NCI-H524 treated with DMSO at 0.1 percent for 48 hours (cell line): ENCODE data around the gene CASZ1.
A peak's percentile ranks its signal among the peaks of the same experiment; 100 is the strongest.

Source experiments
- DNase-seq: peaks from one replicate; lab custom pipeline; 2025; lab: John Stamatoyannopoulos, UW

Gene CASZ1

DNA sequence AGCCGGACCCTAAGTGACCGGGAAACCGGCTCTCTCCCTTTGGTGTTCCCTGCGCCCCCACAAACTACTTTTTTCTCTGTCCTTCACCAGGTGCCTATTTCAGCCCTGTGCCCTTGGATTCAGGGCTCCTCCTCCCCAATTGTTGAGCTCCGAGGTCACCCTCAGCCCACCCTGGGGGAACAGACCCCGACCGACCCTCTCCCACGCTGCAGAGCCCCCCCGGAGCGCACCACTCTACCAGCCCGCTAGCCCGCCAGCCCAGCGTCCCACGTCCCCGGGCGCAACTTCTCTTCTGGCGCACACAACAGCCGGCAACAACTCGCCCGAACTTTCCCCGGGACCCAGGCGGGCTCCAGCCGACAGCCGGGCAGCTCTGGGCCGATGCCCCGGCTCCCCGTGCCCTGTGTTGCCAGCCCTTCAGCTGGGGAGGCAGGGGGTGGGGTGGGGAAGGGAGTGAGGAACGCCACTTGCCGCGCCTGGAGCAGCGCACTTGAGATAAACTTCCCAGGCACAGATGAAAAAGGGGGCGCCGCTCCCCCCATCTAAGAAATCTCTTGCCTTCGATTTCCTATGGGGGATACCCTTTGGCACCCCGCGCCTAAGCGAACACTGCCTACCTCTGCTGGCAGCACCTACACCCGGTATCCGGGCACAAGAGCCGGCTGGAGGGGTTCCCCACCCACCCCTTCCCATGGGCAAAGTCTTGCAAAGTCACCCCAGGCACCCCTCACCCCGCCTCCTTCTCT lies 997 bp downstream of the CASZ1 start:
- DNase-seq: no peak

- DNase-seq: no peak
Observed at GRCh38 chr1:10794724-10795275, 1.6 kb downstream of the CASZ1 start.

- DNase-seq: no peak
Observed at GRCh38 chr1:10793129-10793651, 3.3 kb downstream of the CASZ1 start.

- no peak for DNase-seq
Observed at GRCh38 chr1:10791105-10791951, 5.1 kb downstream of the CASZ1 start.

DNA sequence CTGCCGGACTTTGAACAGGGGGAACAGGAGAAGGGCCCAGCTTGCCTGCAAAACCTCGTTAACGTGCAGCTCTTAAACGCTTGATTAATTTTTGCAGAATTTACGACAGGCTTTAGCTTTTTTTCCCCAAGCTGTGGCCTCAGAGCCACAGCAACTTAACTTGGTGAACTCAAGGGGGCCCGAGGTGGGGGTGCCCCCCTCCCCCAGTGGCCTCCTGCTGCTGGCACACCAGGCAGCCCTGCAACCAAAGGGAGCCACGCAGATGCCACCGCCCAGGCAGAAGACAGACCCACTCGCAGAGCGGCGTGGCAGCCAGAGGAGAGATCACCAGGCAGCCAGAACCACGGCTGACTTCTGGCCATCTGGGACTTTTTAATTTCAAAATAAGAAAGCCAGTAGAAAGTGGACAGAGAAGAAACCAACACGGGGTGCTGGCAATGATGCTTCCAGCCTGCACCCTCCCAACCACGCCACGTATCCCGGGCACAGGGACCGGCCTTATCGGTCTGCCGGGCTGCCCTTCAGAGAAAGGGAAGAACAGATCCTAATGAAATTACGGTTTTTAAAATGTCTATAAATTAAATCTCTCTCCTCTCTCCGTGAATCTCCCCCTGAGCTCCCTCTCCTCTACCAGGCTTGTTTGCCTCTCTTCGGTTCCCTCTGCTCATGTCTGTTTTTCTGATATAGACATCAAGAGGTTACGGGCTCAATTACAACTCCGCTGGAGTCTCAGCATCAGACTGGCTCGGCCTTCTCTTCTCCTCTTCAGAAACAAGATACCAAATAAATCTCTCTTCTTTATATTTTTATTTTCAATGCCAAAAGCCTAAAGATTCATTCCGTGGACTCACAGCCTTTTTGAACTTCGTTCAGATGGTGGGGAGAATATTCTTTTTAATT lies 6.4 kb downstream of the CASZ1 start:
- no peak for DNase-seq

DNA sequence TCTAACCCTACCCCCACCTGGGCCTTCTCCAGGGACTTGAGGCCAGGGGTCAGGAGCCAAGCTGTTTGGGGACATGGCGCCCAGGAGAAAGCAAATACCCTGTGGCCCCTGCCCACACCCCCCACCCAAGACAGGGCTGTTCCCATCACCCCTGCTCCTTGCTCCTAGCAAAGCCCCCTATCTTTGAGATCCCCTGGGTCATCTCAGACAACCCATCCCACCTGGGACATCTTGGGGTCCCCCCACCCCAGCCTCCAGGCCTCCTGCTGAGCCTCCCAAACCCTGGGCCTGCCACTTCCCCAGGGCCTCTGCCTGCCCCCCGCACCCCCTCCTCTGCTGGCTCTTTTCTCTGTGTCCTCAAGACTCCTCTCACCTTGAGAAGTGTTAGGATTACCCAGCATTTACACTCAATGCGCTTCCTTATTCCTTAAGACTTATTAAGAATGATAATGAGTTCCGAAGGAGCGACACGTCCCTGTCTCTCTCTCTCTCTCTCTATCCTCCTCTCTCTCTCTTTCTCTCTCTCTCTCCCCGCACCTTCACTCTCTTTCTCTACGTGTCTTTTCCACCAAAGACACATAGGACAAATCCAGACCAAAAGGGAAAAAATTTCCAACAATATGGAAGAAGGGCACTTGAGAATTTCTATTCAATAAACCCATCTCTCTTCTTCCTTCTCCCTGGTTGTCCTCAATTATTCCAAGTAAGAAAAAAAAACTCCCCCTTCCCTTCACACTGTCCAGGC lies 7.2 kb downstream of the CASZ1 start:
- no peak for DNase-seq

DNA sequence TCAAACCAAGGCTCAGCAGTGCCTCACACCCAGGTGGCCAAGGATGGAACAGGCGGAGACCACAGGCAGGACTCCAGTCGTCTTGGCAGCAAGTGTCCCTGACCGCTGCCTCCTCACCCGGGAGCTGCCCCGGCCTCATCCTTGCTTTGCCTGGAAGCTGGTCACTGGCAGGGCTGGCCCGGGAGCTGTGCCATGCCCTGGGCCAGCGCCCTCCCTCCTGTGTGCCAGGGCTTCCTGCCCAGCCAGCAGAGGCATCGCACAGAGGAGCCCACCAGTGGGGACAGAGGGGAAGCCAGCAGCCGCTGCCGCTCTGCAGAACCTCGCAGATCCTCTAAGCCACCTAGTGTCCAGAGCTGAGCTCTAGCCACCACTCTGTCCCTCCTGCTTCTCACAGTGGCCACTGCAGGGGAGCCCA lies 7.8 kb downstream of the CASZ1 start:
- no peak for DNase-seq

DNA sequence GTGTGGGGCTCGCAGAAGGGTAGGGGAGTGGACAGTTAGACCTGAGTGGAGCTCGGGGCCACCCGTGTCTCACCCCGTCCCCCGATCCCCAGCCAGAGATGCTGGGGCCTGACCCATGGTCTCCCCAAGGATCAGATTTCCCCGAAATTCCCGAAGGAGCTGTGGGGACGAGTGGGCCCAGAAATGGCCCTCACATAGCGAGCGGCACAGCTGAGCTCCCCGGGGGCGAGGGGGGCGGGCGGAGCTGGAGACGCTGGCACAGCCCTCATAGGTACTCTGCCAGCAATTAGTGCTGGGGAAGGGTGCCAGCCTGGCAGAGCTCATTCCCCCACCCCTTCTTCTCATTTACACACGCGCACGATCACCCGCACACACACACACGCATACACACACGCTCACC lies 9.2 kb downstream of the CASZ1 start:
- DNase-seq: no peak

GRCh38 chr1:10785728-10786638 lies 10.5 kb downstream of the CASZ1 start:
- no peak for DNase-seq

GRCh38 chr1:10784998-10785727 lies 11.3 kb downstream of the CASZ1 start:
- no peak for DNase-seq

DNA sequence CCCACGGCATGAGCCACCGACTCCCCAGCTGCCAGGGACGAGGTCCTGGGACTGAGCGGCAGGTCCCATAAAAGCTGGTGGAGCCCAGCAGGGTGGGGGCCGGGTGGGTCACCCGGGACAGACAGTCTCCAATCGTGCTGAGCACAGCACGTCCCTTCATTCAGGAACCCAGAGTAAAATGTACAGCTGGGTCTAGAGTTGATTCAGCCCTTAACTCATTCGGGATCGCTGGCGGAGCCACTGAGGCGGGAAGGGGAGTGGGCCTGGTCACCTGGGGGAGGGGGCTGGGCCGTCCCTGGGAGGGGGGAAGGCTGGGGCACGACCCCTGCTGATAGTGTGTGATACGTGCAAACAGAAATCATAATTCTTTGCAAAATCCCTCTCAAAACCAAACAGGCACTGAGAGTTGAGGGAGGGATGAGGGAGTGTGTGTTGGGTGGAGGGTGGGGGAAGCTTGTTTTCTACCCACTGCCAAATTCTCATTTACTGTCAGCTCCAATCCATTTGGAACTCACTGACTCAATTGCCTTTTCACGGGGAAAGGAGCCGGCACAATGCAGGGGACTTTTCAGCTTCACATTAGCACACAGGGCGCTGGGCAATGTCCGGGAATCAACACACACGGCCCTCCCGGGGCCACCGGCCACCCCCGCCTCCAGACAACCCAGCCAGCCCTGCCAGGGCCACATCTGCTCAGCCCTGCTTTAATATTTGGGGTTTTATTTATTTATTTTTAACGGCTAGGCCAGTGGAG lies 13.8 kb downstream of the CASZ1 start:
- no peak for DNase-seq

- DNase-seq: no peak
Observed at GRCh38 chr1:10781137-10781536, 15.3 kb downstream of the CASZ1 start.

DNA sequence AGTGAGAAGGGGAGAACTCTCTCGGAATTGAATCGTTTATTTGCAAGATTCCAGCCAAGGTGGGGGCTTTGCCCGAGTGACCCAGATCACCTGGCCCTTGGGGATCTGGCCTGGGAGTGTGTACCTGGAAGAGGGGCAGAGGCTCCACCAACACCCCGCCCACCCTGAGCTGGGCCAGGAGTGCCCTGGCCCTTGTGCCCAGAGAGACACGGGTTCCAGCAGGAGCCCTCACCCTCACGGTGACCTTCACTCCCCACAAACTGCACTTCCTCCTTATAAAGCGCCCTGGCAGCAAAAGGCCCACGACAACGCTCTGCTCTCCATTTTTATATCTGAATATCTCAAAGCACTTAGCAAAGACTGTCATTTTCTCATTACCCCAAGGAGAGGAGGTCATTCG lies 16.6 kb downstream of the CASZ1 start:
- DNase-seq: no peak

GRCh38 chr1:10779201-10779600 lies 17.2 kb downstream of the CASZ1 start:
- DNase-seq: no peak

DNA sequence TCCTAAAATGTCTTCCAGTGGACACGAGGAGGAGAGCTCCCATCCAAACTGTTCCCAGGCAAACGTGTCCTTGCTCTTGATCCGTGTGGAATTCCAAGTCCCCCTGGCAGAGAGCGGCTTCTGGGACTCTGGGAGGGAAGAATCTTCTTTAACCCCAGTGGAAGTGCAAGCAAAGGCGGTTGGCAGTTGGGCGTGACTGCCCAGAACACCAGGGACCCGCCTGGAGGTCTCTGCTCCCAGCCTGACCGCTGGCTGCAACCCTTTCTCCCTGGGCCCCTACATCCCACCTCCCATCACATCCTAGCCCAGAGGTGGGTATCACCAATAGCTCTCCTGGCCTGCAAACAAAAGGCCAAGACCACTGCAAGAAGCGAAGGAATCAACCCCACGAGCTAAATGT lies 17.8 kb downstream of the CASZ1 start:
- DNase-seq: no peak

GRCh38 chr1:10777749-10778574 lies 18.5 kb downstream of the CASZ1 start:
- DNase-seq: no peak

DNA sequence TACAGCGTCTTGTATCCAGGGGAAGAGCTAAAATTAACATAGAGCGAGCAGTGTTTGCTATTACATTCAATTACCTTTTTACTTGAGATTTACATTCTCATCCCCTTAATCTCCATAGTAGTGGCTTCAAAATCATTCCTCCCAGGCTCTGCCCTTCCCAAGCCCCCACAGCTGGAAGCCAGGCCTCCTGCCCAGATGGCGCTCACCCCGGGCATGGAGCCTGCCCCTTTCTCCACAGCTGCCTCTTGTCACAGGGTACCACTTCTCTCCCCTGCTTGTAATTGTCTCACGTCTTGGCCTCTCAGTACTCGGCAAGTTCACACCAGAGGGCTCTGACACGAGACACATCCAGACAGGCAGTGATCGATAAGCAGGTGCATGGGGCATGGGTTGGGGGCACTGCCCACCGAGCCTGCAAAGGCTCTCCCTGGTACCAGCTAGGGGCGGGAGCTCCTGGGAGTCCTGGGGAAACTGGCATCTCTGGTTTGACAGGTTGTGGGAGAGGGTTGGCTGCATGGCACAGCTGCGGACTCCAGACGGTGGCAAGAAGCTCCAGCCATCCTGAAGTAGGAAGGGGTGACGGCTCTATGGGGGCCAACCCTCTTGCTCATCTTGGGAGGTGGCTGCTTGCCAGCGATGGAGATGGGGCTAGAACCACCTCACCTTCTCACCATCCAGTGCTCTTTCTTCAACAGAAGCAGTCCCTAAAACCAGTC lies 20.1 kb downstream of the CASZ1 start:
- DNase-seq: peak; percentile 69
